IPS-NIHi7 (cell line): ENCODE data around the gene CLDN16.

Source experiments
- DNase-seq: peaks from one replicate; pipeline ENCODE4 v3.0.0; 2012; ENCODE audit warnings: mixed read lengths; ENCODE audit errors: extremely low spot score

CLDN16 gene

DNA sequence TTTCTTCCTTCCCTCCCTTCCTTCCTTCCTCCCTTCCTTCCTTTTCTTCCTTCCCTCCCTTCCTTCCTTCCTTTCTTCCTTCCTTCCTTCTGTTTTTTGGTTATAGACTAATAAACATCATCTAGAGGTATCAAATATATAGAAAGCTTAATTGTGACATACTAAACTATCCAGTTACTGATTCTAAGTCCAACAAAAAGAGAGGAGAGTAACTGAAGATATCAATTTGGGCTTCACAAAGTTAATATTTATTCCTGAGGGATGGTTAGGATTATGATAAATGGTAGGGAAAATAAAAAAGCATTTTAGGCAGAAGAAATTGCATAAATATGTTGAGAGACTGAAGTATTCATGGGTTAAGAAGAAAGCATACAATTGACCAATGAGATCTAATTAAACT is 7.8 kb upstream of the CLDN16 start:
- no peak for DNase-seq

DNA sequence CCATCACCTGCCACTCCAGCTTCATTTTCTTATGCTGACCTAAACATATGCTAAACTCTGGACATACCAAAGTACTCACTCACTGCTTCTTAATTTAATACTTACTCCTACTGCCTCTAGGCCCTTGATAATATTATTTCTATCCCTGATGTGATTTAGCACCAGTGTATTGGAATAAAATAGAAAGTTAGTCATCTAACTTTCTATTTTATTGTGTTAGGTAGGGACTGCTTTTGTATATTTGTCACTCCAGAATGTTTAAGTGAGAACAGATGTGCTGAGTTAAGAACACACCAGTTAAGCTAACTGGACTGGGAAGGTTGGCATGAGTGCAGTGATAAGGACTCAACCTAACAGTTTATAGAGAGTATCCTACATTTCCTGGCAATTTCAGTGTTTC is 6.5 kb upstream of the CLDN16 start:
- no peak for DNase-seq

DNA sequence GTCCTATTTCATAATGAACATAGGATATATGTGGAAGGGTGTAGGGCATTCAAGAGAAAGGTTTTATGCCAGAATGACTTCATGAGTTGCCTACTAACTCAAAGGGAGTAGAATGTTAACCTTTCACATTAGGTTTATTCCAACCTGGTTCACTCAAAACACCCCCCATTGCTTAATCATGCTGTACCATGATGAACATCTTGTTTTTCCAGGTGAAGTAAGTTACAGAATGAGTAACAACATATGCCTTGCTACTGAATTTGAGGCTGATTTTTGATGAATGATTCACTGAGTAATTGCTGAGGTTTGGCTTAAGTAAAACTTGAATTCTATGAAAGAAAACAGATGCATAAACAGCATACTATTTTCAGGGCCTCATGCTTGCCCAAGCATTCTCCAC is 5.9 kb upstream of the CLDN16 start:
- DNase-seq: no peak

DNA sequence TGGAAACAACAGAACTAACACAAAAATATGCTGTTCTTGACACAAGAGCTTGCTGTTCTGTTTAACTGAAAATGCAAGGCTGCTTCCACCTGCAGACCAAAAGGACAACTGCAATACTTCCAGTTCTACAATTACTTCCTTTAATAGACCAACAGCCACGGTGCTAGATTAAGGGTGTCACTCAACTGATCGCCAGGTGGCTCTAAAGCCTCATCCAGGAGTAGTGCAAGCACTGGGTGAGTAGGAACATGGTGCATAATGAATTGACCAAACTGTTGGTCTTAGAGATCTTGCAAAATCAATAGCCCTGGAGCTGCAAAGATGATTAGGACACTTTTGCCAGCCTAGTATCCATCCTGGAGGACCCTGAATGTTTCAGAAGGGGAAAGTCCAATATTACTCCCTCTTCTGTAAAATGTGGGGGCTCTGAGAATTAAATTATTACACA is 3.6 kb upstream of the CLDN16 start:
- DNase-seq: peak; percentile 64

DNA sequence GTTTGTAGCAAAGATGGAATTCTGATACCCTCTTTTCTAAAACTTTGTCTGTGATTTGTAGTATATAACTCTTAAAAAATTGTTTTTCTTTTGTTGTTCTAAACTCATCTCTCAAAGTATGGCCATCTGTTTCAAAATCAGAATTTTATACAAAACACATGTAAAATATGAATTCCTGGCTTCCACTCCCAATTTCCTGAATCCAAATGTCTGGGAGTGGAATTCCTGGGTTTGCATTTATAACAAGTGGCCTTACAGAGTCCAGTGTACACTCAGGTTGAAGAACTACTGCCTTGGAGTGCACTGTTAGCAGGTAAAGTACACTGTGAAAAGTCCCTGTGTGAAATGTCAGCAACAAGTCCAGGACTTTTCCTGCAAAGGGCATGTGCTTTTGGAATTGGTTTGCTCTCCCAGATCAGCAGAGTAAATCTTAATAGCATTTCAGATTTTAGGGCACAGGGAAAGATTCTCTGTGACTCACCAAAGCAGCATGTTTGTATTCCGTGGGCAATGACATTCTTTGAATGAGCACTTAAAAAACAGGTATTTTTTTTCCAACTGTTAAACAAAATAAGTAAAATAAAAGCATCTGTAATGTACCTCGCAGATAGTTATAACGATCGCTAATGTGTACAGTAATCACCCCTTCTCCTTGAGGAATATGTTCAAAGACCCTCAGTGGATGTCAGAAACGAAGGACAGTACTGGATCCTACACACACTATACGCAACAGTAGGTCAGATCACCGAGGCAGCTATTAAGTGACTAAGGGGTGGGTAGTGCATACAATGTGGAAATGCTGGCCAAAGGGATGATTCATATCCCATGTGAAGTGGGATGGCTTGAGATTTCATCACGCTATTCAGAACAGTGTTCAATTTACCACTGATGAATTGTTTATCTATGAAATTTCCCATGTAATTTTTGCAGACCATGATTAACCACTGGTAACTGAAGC is 2.0 kb upstream of the CLDN16 start:
- DNase-seq: no peak

DNA sequence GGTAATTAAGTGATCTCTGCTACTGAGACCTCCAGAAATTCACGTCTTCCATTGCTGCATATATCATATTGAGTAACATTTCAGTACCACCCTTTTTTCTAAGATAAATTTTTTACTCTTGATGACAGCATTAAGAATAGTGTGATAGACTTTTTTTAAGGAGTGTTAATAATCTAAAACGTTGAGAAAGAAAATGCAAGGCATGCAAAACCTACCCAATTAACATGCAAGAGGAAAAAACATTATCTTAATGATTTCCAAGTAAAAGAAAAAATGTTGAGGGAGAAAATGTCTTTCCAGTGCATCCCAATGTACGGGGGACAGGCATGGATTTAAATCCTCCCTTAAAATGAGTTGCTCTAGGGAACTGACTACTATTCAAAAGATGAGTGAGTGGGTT is 740 bp downstream of the CLDN16 start:
- DNase-seq: no peak

DNA sequence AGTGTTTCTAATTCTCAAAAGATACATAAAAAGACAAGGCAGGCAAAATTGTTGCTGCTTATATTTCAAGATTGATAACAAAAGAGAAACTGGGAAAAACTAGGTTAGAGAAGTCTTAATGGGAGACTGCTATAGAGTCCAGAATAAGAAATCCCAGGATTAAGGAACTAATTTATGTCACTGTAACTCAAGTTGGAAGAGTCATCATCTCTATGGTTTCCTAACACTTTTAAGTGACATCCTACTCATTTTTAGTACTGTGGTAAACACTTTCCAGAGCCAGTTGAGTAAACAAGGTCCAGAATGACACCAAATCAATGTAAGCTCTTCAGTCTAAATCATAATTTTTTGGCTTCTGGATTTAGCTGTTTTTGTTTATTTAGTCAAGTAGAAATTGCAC is 8.0 kb downstream of the CLDN16 start:
- no peak for DNase-seq

DNA sequence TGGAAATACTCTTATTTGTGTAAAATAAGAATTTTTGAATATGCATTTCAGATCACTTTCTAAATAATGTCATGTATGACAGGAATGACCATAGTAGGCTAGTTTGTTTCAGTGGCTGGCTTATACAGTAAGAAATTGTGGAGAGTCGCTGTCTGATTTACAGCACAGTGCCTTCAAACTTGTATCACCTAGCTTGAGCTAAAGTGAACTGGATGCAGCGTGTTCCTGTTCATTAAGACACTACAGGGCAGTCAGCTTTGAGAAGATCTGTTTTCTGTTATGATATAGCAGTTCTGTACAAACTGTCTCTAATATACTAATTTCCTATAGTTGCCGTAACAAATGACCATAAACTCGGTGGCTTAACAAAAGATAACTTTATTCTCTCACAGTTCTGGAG is 9.9 kb downstream of the CLDN16 start:
- no peak for DNase-seq

DNA sequence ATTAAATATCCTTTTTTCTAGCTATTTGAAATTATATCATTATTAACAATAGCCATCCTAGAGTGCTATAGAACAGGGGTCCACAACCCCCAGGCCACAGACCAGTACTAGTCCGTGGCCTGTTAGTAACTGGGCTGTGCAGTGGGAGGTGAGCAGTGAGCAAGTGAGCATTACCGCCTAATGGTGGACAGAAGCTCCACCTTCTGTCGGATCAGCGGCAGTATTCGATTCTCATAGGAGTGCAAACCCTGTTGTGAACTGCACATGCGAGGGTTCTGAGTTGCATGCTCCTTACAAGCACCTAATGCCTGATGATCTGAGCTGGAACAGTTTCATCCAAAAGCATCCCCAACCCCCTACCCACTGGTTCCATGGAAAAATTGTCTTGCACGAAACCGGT is 11.7 kb downstream of the CLDN16 start:
- no peak for DNase-seq

DNA sequence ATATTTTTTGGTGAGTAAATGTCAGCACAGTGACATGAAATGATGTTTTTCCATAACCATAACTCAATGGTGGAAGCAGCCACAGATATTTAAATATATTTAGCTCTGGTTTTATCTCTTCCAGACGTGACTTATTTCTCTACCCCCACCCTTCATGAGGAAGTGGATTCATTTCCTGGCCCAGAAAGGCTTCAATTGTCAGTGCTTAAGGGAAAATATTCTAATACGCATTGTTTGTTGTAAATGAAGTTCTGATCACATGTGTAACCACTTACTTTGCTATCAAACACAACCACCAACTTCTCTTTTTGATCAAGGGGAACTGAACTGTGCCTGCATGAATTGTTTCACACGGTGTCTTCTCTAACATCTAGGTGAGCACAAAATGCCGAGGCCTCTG is 14.0 kb downstream of the CLDN16 start:
- no peak for DNase-seq

DNA sequence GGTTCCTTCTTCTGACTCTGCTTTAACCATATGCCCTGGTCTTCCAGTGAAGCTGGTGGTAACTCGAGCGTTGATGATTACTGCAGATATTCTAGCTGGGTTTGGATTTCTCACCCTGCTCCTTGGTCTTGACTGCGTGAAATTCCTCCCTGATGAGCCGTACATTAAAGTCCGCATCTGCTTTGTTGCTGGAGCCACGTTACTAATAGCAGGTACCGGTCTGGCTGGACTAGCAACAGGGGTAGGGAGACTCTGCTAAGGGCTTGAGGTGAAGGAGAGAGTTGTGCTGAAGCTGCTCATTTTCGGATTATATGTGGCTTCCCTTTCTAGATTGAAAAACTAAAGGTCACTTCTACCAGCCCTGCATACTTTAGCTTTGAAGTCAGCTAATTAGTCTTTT is 16.8 kb downstream of the CLDN16 start:
- DNase-seq: no peak

DNA sequence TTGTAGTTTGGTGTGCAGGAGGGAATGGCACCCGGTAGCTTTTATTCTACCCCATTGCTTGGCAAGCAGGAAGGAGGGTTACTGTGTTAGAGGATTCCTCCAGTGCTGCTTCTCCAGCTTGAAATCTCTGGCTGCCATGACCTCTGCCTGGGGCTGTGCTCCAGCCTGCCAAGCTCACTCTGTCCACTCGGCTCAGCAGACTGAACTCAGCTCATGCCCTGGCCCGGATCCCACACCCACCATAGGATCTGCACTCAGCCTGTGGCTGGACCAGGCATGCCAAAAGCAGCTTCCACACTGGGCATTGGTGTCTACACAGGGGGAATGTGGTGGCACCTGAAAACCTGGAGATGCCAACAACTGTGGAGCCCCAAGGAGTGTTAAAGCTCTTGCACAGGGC is 26.3 kb downstream of the CLDN16 start:
- DNase-seq: no peak

DNA sequence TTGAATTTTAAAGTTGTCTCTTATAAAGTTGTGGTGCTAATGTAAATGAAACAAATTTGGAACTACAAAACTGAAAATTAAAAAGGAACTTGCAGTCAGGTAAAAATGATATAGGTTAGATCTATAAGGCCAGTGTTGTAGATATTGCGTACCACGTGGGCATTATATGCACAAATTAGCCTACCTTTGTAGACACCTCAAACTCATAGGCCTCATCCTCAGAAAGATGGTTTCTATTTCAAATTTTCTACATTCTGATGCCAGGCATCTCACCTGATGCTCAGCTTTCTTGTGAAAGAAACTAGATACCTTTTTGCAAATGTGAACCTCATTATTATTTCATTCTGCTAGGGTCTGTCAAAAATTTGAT is 36.1 kb downstream of the CLDN16 start:
- DNase-seq: no peak

DNA sequence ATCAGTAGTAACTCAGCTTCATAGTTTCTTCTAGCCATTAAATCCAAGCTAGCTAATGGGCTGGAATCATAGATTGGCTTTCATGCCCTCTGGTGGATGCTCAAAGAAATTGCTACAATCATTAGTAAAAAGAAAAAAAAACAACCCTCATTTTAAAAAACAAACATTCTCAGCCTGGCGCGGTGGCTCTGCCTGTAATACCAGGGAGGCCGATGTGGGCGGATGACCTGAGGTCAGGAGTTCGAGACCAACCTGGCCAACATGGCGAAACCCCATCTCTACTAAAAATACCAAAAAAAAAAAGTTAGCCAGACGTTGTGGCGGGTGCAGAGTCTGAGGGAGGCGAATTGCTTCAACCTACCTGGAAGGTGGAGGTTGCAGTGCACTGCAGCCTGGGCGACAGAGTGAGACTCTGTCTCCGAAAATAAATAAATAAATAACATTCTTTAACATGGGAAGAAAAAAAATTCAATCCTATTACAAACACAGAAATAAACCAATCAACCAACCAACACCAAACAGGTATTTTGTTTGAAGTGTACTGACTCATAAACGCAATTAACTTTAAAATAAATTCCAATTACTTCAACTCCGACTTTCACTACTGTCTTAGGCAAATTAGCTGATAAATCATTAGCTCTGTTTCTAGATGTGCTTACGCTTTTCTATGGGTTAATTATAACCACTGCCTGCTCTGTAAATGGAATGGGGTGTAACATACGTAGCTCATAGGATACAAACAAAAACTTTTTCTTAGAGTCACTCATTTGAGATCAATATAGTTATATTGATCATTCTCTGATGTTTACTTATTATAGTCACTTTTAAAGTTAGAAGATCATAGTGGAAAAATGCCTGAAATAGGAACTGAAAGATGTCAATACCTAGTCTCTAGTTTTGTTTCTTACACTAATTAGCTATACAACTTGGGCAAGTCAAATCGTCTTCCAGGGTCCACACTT is 36.8 kb downstream of the CLDN16 start:
- peak; percentile 54 for DNase-seq

DNA sequence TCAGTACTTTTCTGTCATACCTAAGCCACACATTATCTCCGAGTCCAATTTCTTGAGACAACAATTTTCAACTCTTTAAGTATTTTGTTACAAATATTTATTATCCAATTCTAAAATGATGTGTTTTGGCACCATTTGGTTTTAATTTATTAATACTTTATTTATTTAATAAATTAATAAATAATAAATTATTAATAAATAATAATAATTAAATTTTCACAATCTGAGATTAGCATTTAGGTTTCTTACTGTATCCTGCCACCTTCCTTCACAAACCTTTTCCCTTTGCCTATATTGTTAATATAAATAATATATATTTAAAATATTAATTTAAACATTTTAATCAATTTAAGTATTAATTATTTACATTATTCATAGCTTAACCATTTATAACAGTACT is 37.9 kb downstream of the CLDN16 start:
- DNase-seq: no peak

DNA sequence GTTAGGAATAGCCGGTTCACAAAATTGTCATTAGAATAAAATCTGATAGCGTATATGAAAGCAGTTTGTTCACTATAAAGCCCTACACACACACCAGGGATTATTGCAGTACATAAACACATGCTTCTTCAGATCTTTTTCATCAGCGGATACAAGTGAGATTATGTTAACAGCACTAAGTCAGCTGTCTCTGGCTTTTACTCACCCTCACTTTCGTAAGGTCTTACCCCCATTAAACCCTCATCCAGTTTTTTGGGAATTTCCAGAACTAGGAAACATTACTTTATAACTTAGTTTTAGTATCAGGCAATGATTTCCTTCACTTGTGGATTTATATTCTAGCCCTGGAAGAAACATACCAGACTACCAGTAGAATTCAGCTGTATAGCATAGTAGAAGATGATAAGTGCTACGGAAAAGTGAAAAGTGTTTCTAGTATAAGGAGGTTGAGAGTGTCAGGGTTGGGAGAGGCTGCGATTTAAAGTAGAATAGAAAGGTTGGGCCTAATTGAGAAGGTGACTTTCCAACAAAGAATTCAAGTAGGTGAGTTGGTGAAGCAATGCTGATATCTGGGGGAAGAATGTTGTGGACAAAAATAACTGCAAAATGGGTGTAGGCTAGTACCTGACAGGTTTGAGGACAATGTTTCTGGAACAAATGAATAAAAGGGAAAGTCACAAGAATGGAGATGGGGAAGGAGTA is 39.0 kb downstream of the CLDN16 start:
- DNase-seq: no peak

DNA sequence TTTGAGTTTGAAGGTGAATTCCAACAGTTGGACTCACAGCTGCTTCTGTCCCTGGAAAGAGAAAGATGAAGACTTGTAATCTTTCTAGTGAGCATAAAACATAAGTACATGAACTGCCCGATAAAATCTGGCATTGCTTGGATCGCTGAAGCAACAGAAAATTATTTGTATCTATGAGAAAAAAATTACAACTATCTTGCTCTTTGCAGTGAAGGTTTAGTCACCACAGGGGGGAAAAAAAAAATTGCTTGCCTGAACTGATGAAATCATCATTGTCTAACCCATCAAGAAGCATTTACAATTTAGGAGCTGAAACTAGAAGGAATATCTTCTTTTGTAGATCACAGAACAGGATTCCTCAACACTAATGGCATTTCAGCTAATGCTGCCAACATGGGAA is 41.7 kb downstream of the CLDN16 start:
- DNase-seq: no peak

DNA sequence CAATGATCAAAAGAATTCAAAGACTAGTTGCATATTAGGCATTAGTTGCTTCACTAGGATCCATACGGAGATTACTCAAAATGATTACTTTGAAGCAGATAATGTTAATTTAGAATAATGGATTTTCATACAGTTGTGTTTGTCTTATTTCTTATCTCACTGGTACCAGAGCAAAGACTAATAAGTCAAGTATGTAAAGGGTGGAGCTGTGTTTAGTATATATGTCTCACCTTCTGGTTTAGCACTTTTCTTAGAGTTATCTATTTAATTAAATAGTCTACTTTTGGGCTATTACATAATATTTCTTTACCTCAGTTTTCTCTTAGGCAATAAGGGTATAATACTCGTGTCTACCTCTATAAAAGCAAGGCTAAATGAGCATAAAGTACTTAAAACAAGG is 42.9 kb downstream of the CLDN16 start:
- DNase-seq: no peak

DNA sequence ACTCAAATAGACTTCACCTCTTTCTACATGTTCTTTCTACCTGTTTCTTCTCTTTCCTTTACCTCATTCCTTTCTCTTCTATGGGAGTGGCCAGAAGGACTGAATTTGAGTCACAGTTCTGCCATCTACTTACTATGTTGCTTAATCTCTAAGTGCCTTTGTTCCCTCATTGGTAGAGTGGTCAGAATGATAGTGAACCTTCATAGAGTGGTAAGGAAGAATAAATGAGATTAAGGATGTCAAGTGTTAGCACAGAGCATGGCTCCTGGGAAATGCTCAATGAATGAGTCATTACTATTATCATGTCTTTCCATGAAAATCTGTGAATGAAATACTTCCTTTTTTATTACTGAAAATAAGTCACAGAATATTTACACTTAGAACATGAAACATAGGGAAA is 44.3 kb downstream of the CLDN16 start:
- DNase-seq: no peak

DNA sequence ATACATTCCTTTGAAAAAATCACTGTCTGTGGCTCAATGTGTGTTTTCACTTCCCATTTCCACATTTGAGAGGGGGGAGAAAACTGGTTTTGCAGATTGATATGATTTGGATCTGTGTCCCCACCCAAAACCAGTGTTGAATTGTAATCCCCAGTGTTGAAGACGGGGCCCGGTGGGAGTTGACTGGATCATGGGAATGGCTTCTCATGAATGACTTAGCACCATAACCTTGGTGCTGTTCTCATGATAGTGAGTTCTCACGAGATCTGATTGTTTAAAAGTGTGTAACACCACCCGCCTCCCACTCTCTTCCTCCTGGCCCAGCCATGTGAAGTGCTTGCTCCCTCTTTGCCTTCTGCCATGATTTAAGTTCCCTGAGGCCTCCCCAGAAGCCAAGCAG is 45.7 kb downstream of the CLDN16 start:
- no peak for DNase-seq

DNA sequence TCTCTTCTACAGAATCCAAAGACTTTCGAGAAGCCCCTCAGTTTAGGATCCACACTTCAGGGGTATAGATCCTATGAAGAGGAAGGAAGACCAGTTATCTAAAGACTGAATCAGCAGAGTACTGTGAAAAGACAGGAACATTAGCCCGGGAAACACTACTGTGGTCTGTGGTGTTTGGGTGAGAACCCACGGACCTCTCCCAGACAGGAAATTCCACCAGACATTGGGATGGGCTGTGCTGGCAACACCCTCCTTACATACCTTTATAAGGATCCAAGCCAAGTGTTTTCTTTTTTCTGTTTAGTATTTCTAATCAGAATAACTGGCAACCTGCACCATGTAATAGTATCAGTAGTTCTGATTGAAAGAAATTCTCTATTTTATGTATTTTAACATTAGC is 47.7 kb downstream of the CLDN16 start:
- no peak for DNase-seq

DNA sequence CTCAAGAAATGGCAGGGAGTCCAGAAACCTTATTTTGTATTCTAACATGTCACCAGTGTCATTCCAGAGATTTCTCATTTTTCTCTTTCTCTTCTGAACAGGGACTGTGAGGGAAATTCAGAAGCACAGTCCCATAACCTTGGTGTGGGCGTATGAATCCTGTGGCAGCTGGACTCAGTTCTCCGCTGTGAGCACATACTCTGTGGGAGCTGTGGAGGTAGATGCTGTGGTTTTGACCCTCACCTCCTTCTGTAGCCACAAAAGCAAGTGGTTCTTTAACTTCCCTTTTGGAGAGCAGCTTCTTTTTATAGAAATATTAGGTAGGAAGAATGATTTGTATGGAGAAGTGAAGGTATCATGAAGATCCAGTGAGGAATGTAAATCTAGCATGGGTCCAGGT is 48.4 kb downstream of the CLDN16 start:
- no peak for DNase-seq
